Lower lobe of right lung (tissue), 2 donors: ENCODE measurements around the gene INPP5A. TPM values are rescaled to one million over a fixed set of nuclear protein-coding genes. Genes with fewer than 3 reads are reported as not detected.

ENCODE experiments used
- ATAC-seq, 2 donors: fragments of 200-7000 bp; cut with Tn5 transposase; one replicate each; pipeline ENCODE4 v1.9.1; 2020 to 2022; ENCODE audit warnings: mild to moderate bottlenecking in 2 of 2, moderate library complexity in 2 of 2
- DNase-seq: peaks from one replicate; pipeline ENCODE4 v3.0.0-alpha.2; 2020
- H3K27ac ChIP-seq: fragments of 200-600 bp; one replicate; pipeline ENCODE4 v1.8.0; 2022
- H3K27me3 ChIP-seq: fragments of 200-600 bp; one replicate; pipeline ENCODE4 v1.8.0; 2022; ENCODE audit warnings: low read depth
- H3K36me3 ChIP-seq: fragments of 200-600 bp; one replicate; pipeline ENCODE4 v1.8.0; 2022; ENCODE audit warnings: mild to moderate bottlenecking
- H3K4me1 ChIP-seq: fragments of 200-600 bp; one replicate; pipeline ENCODE4 v1.8.0; 2022
- H3K4me3 ChIP-seq: fragments of 200-600 bp; one replicate; pipeline ENCODE4 v1.8.0; 2022; ENCODE audit warnings: mild to moderate bottlenecking
- H3K9me3 ChIP-seq: fragments of 200-600 bp; one replicate; pipeline ENCODE4 v1.8.0; 2022
- CTCF ChIP-seq: fragments of 200-600 bp; IDR thresholded peaks from one replicate; pipeline ENCODE4 v1.8.0; 2022; ENCODE audit warnings: antibody characterized with exemption, mild to moderate bottlenecking
- intact Hi-C: fragments of 100-400 bp; cut with DNase I; formaldehyde crosslinking; loops from one replicate; pipeline ENCODE4 v1.11.0; 2022
- total RNA-seq: library from RNA; stranded (reverse); fragmentation: NEBNext Ultra II Directional; extraction: Animal tissue kit (Norgen Biotek cat#: 25700); gene quantifications from one replicate; pipeline ENCODE4 v1.2.1, GENCODE V29; 2021
- donor health status: DM: no; HTN: yes; CAD: no; lungs with severe emphysema.

The INPP5A gene
- total RNA-seq, 1 donor from 2014 or later: 34.1 TPM

DNA sequence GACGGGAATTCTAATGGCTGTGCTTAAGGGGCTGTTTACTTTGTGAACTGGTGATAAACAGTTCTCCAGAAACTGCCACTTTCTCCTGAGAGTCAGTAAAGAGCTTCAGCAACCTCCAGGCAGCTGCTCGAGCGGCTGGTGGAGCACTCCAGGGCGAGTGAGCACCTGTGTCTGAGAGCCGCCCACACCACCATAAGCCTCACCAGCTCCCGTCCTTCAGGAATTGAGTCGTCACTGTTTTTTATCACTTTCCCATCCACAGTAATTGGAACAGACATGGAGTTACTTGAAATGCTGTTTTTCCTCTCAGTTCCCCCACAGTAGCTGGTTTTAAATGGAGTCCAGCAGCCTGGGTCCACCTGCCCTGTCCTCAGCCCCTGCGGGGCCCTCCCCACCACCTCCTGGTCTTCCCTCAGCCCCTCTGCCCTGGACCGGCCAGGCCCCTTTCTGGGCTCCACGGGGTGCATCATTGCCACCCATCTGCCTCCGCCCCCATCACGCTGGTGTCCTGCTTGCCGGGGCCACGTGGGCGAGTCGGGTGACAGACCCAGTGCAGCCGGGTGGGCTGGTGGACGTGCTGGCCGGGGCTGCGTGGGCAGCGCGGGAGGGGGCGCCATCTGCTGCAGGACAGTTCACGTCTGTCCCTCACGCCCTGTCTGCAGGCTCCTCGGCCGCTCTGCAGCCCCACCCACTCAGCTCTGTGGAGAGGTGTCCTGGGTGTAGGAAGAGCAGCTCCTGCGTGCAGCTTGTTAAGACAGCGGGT lies 192.4 kb downstream of the INPP5A start:
- H3K36me3 ChIP-seq: peaks cover 42% of the 10 kb centered on the region
- ATAC-seq: no peak
- intact Hi-C loops: no loop called here
- no peaks in the 10 kb centered on the region for H3K27me3 ChIP-seq
- H3K4me1 ChIP-seq: no peaks in the 10 kb centered on the region
- H3K9me3 ChIP-seq: no peaks in the 10 kb centered on the region
- no peak overlapping the region for H3K4me3 ChIP-seq
- H3K27ac ChIP-seq: no peak overlapping the region
- DNase-seq: no peak
- TF ChIP-seq CTCF: no peak

- no peak for TF ChIP-seq CTCF
- Histone ChIP-seq H3K4me3 (no peak overlapping the region), H3K36me3 (peaks cover 42% of the 10 kb centered on the region), H3K27me3 (no peaks in the 10 kb centered on the region), H3K9me3 (no peaks in the 10 kb centered on the region), H3K27ac (no peak overlapping the region), H3K4me1 (no peaks in the 10 kb centered on the region)
- ATAC-seq (no peak), DNase-seq (no peak)
- intact Hi-C loops: no loop called here
Measured at GRCh38 chr10:132730573-132730953, 193.0 kb downstream of the INPP5A start.

DNA sequence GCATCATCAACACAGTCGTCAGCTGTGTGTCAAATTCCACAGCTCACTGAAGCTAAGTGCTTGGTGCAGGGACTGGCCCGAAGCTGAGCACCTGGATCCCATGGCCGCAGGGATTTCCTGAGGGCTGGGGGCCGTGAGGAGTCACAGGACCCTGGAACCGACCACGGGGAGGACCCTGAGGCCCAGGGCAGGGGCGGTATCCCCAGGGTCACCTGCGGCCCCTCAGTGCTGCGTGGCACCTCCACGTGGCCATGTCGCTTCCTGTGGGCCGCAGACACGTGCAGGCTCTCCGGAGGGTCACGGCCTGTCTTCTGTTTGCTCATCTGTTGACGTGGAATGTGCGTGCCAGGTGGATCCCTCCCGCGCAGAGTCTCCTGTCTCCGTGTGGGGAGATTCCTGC lies 194.9 kb downstream of the INPP5A start:
- ATAC-seq: no peak
- H3K9me3 ChIP-seq: no peaks in the 10 kb centered on the region
- intact Hi-C loops: no loop called here
- H3K4me3 ChIP-seq: no peak overlapping the region
- H3K36me3 ChIP-seq: peaks cover 40% of the 10 kb centered on the region
- no peak for TF ChIP-seq CTCF
- H3K27me3 ChIP-seq: no peaks in the 10 kb centered on the region
- DNase-seq: no peak
- H3K4me1 ChIP-seq: no peaks in the 10 kb centered on the region
- no peak overlapping the region for H3K27ac ChIP-seq

GRCh38 chr10:132733926-132734325 lies 196.3 kb downstream of the INPP5A start:
- DNase-seq (no peak), ATAC-seq (no peak)
- H3K27me3 ChIP-seq: no peaks in the 10 kb centered on the region
- intact Hi-C loops: no loop called here
- H3K36me3 ChIP-seq: peaks cover 40% of the 10 kb centered on the region
- H3K9me3 ChIP-seq: no peaks in the 10 kb centered on the region
- H3K4me1 ChIP-seq: no peaks in the 10 kb centered on the region
- no peak overlapping the region for H3K4me3 ChIP-seq
- H3K27ac ChIP-seq: no peak overlapping the region
- TF ChIP-seq CTCF: no peak

- TF ChIP-seq CTCF: no peak
- no peaks in the 10 kb centered on the region for H3K4me1 ChIP-seq
- no peaks in the 10 kb centered on the region for H3K9me3 ChIP-seq
- no peaks in the 10 kb centered on the region for H3K27me3 ChIP-seq
- H3K36me3 ChIP-seq: peaks cover 30% of the 10 kb centered on the region
- no peak overlapping the region for H3K4me3 ChIP-seq
- no peak overlapping the region for H3K27ac ChIP-seq
- DNase-seq (no peak), ATAC-seq (no peak)
- intact Hi-C loops: no loop called here
Measured at GRCh38 chr10:132735341-132735775, 197.8 kb downstream of the INPP5A start.
